HK-2 (cell line): ENCODE measurements around the gene ETV5.
"Not testable (repeated sequence)": the region's sequence is repeated elsewhere in the genome, so short reads cannot be mapped to it uniquely, and the experiment has no call there.

Source experiments
- DNase-seq: peaks from one replicate; pipeline ENCODE4 v3.0.0-alpha.2; 2018; ENCODE audit not compliant: unreplicated experiment

ETV5 gene

GRCh38 chr3:186067360-186068242 lies 41.3 kb downstream of the ETV5 start:
- DNase-seq: no peak

GRCh38 chr3:186060222-186060621 lies 48.7 kb downstream of the ETV5 start:
- no peak for DNase-seq

GRCh38 chr3:186059192-186059591 lies 49.7 kb downstream of the ETV5 start:
- no peak for DNase-seq

- DNase-seq: no peak
These were observed 50.7 kb downstream of the ETV5 start for GRCh38 chr3:186058225-186058624.

GRCh38 chr3:186057594-186057993 lies 51.3 kb downstream of the ETV5 start:
- peak; percentile 10 for DNase-seq

GRCh38 chr3:186054792-186055352 lies 54.0 kb downstream of the ETV5 start:
- no peak for DNase-seq

GRCh38 chr3:186053954-186054791 lies 54.7 kb downstream of the ETV5 start:
- no peak for DNase-seq

GRCh38 chr3:186052096-186052840 lies 56.6 kb downstream of the ETV5 start:
- peak; percentile 11 for DNase-seq

GRCh38 chr3:186049001-186049400 lies 59.9 kb downstream of the ETV5 start:
- DNase-seq: no peak

- DNase-seq: no peak
These were observed 60.8 kb downstream of the ETV5 start for GRCh38 chr3:186048119-186048518.

GRCh38 chr3:186046838-186047237 lies 62.1 kb downstream of the ETV5 start:
- no peak for DNase-seq

- no peak for DNase-seq
These were observed 63.9 kb downstream of the ETV5 start for GRCh38 chr3:186044968-186045367.

- DNase-seq: no peak
These were observed 64.5 kb downstream of the ETV5 start for GRCh38 chr3:186044427-186044826.

GRCh38 chr3:186042521-186043202 lies 66.2 kb downstream of the ETV5 start:
- no peak for DNase-seq

GRCh38 chr3:186042036-186042435 lies 66.9 kb downstream of the ETV5 start:
- DNase-seq: no peak

GRCh38 chr3:186038360-186038759 lies 70.5 kb downstream of the ETV5 start:
- DNase-seq: no peak

- no peak for DNase-seq
These were observed 73.6 kb downstream of the ETV5 start for GRCh38 chr3:186035277-186035676.

- DNase-seq: no peak
These were observed 76.6 kb downstream of the ETV5 start for GRCh38 chr3:186032321-186032720.

- not testable (repeated sequence) for DNase-seq
These were observed 82.9 kb downstream of the ETV5 start for GRCh38 chr3:186025993-186026392.

GRCh38 chr3:186025161-186025560 lies 83.7 kb downstream of the ETV5 start:
- DNase-seq: no peak

GRCh38 chr3:186024210-186024609 lies 84.7 kb downstream of the ETV5 start:
- no peak for DNase-seq
